Measurements from ENCODE around the gene ASIC2. TPM values are rescaled to one million over a fixed set of nuclear protein-coding genes. Genes with fewer than 3 reads are reported as not detected.

The ASIC2 gene
- total RNA-seq, 1 donor from 2014 or later: not detected

- peaks cover 0 to 4% of the 10 kb centered on the region in 2 donors for H3K4me1 ChIP-seq
- intact Hi-C loops (cut with DNase I): no loop called here
- no peaks in the 10 kb centered on the region for H3K27me3 ChIP-seq
- no peak overlapping the region for H3K4me3 ChIP-seq
- no peak for DNase-seq (ENCODE audit: low spot score in 2 of 2)
- no peaks in the 10 kb centered on the region for H3K9me3 ChIP-seq
- no peaks in the 10 kb centered on the region for H3K36me3 ChIP-seq
- no peak overlapping the region for H3K27ac ChIP-seq
- no peak for TF ChIP-seq CTCF (IDR thresholded peaks at IDR 0.05)
These were observed 123.4 kb downstream of the ASIC2 start for GRCh38 chr17:33169580-33170285.

- intact Hi-C loops (cut with DNase I): no loop called here
- no peak overlapping the region for H3K4me3 ChIP-seq
- no peaks in the 10 kb centered on the region for H3K9me3 ChIP-seq
- peaks cover 0 to 8% of the 10 kb centered on the region in 2 donors for H3K4me1 ChIP-seq
- H3K27me3 ChIP-seq: no peaks in the 10 kb centered on the region
- TF ChIP-seq CTCF (IDR thresholded peaks at IDR 0.05): no peak
- no peak overlapping the region for H3K27ac ChIP-seq
- no peak for DNase-seq (ENCODE audit: low spot score in 2 of 2)
- H3K36me3 ChIP-seq: no peaks in the 10 kb centered on the region
These were observed 125.4 kb downstream of the ASIC2 start for GRCh38 chr17:33167736-33168135.

GRCh38 chr17:33166472-33166871 lies 126.6 kb downstream of the ASIC2 start:
- TF ChIP-seq CTCF (IDR thresholded peaks at IDR 0.05): no peak
- Histone ChIP-seq H3K4me1 (peaks cover 0 to 8% of the 10 kb centered on the region in 2 donors), H3K36me3 (no peaks in the 10 kb centered on the region), H3K9me3 (no peaks in the 10 kb centered on the region), H3K27me3 (no peaks in the 10 kb centered on the region), H3K27ac (no peak overlapping the region), H3K4me3 (no peak overlapping the region)
- intact Hi-C loops (cut with DNase I): no loop called here
- no peak for DNase-seq (ENCODE audit: low spot score in 2 of 2)

- no peak for DNase-seq (ENCODE audit: low spot score in 2 of 2)
- intact Hi-C loops (cut with DNase I): no loop called here
- Histone ChIP-seq H3K4me3 (no peak overlapping the region), H3K27me3 (no peaks in the 10 kb centered on the region), H3K27ac (no peak overlapping the region), H3K9me3 (no peaks in the 10 kb centered on the region), H3K4me1 (peaks cover 0 to 5% of the 10 kb centered on the region in 2 donors), H3K36me3 (no peaks in the 10 kb centered on the region)
- no peak for TF ChIP-seq CTCF (IDR thresholded peaks at IDR 0.05)
These were observed 128.8 kb downstream of the ASIC2 start for GRCh38 chr17:33164169-33164881.

GRCh38 chr17:33163533-33164168 lies 129.4 kb downstream of the ASIC2 start:
- no peak overlapping the region for H3K27ac ChIP-seq

More at GRCh38 chr17:33163533-33164168, 129.4 kb downstream of the ASIC2 start:
- Histone ChIP-seq H3K9me3 (no peaks in the 10 kb centered on the region), H3K4me1 (peaks cover 0 to 5% of the 10 kb centered on the region in 2 donors), H3K27me3 (no peaks in the 10 kb centered on the region), H3K4me3 (no peak overlapping the region), H3K36me3 (no peaks in the 10 kb centered on the region)
- intact Hi-C loops (cut with DNase I): no loop called here
- no peak for DNase-seq (ENCODE audit: low spot score in 2 of 2)
- no peak for TF ChIP-seq CTCF (IDR thresholded peaks at IDR 0.05)

All from ascending aorta (tissue), 2 donors.